GM19239 (cell line): ENCODE data around the gene PCNX4.
"Not testable (repeated sequence)": the region's sequence is repeated elsewhere in the genome, so short reads cannot be mapped to it uniquely, and the experiment has no call there.

Experiments used
- DNase-seq: peaks from one replicate; pipeline ENCODE4 v3.0.0; 2011; ENCODE audit warnings: low spot score; ENCODE audit not compliant: insufficient read length
- FAIRE-seq: peaks from 2 replicates; lab custom pipeline; 2011; peaks lifted over from hg19 to GRCh38; lab: Jason Lieb, UNC

PCNX4 gene

GRCh38 chr14:60099855-60100254 is 8.1 kb downstream of the PCNX4 start:
- not testable (repeated sequence) for FAIRE-seq, DNase-seq

- peak; percentile 31 for FAIRE-seq
- DNase-seq: no peak
These were observed 10.1 kb downstream of the PCNX4 start for GRCh38 chr14:60101786-60102185.

GRCh38 chr14:60102389-60102788 is 10.7 kb downstream of the PCNX4 start:
- no peak for DNase-seq
- no peak for FAIRE-seq

GRCh38 chr14:60106339-60106738 is 14.6 kb downstream of the PCNX4 start:
- no peak for DNase-seq
- FAIRE-seq: no peak

GRCh38 chr14:60107477-60107876 is 15.8 kb downstream of the PCNX4 start:
- DNase-seq: no peak
- no peak for FAIRE-seq

GRCh38 chr14:60111732-60112131 is 20.0 kb downstream of the PCNX4 start:
- FAIRE-seq (no peak), DNase-seq (no peak)

- FAIRE-seq: no peak
- DNase-seq: no peak
These were observed 23.2 kb downstream of the PCNX4 start for GRCh38 chr14:60114881-60115280.

GRCh38 chr14:60116181-60116580 is 24.5 kb downstream of the PCNX4 start:
- DNase-seq: no peak
- peak; percentile 11 for FAIRE-seq

GRCh38 chr14:60125918-60126317 is 34.2 kb downstream of the PCNX4 start:
- FAIRE-seq: peak; percentile 11
- DNase-seq: no peak

- FAIRE-seq (no peak), DNase-seq (no peak)
These were observed 41.8 kb downstream of the PCNX4 start for GRCh38 chr14:60133487-60133886.

GRCh38 chr14:60134702-60135101 is 43.0 kb downstream of the PCNX4 start:
- FAIRE-seq (no peak), DNase-seq (no peak)

GRCh38 chr14:60151715-60152114 is 60.0 kb downstream of the PCNX4 start:
- DNase-seq: no peak
- FAIRE-seq: peak; percentile 83

- DNase-seq (no peak), FAIRE-seq (no peak)
These were observed 62.3 kb downstream of the PCNX4 start for GRCh38 chr14:60153991-60154390.

- DNase-seq: no peak
- no peak for FAIRE-seq
These were observed 62.9 kb downstream of the PCNX4 start for GRCh38 chr14:60154671-60155070.

- DNase-seq (no peak), FAIRE-seq (no peak)
These were observed 68.7 kb downstream of the PCNX4 start for GRCh38 chr14:60160422-60160821.

GRCh38 chr14:60161196-60162107 is 69.7 kb downstream of the PCNX4 start:
- DNase-seq (no peak), FAIRE-seq (no peak)

- FAIRE-seq (no peak), DNase-seq (no peak)
These were observed 72.0 kb downstream of the PCNX4 start for GRCh38 chr14:60163693-60164092.

GRCh38 chr14:60164404-60164711 is 72.6 kb downstream of the PCNX4 start:
- DNase-seq: no peak

GRCh38 chr14:60164712-60165546 is 73.2 kb downstream of the PCNX4 start, which contains the start of gene DHRS7:
Gene DHRS7 (minus strand): TSS chr14:60165398. CDS start chr14:60165309, 89 bp downstream.
- FAIRE-seq: peak; percentile 90
- DNase-seq: peak; percentile 59

More at GRCh38 chr14:60164404-60164711, 72.6 kb downstream of the PCNX4 start:
- FAIRE-seq: no peak

- FAIRE-seq (peak; percentile 63), DNase-seq (no peak)
These were observed 73.8 kb downstream of the PCNX4 start for GRCh38 chr14:60165547-60165876.

GRCh38 chr14:60166142-60166541 is 74.4 kb downstream of the PCNX4 start:
- FAIRE-seq: peak; percentile 56

More at GRCh38 chr14:60166142-60166541, 74.4 kb downstream of the PCNX4 start:
- no peak for DNase-seq
